Activated CD4-positive, alpha-beta T cell treated with anti-CD3 and anti-CD28 coated beads for 24 hours (primary cell): ENCODE results near the gene CAMK2D.

Experiments
- DNase-seq, 2 donors: peaks; one replicate each; pipeline ENCODE4 v3.0.0-alpha.2; 2020; ENCODE audit warnings: low read depth in 2 of 2

Gene CAMK2D

GRCh38 chr4:113637823-113638561 lies 123.5 kb downstream of the CAMK2D start:
- no peak for DNase-seq

- DNase-seq: no peak
Observed at GRCh38 chr4:113637363-113637762, 124.2 kb downstream of the CAMK2D start.

GRCh38 chr4:113636877-113637276 lies 124.7 kb downstream of the CAMK2D start:
- DNase-seq: no peak

GRCh38 chr4:113636438-113636818 lies 125.1 kb downstream of the CAMK2D start:
- no peak for DNase-seq

- DNase-seq: no peak
Observed at GRCh38 chr4:113635739-113636437, 125.7 kb downstream of the CAMK2D start.

GRCh38 chr4:113634081-113634969 lies 127.2 kb downstream of the CAMK2D start:
- DNase-seq: no peak

GRCh38 chr4:113633467-113633866 lies 128.1 kb downstream of the CAMK2D start:
- DNase-seq: no peak

- DNase-seq: no peak
Observed at GRCh38 chr4:113628711-113629110, 132.8 kb downstream of the CAMK2D start.

- no peak for DNase-seq
Observed at GRCh38 chr4:113627321-113627720, 134.2 kb downstream of the CAMK2D start.

GRCh38 chr4:113625902-113626301 lies 135.6 kb downstream of the CAMK2D start:
- DNase-seq: no peak

GRCh38 chr4:113623274-113623894 lies 138.2 kb downstream of the CAMK2D start:
- DNase-seq: no peak

GRCh38 chr4:113621633-113622032 lies 139.9 kb downstream of the CAMK2D start:
- no peak for DNase-seq

- no peak for DNase-seq
Observed at GRCh38 chr4:113620032-113620431, 141.5 kb downstream of the CAMK2D start.

- no peak for DNase-seq
Observed at GRCh38 chr4:113619526-113619925, 142.0 kb downstream of the CAMK2D start.

- DNase-seq: no peak
Observed at GRCh38 chr4:113618205-113618604, 143.3 kb downstream of the CAMK2D start.

GRCh38 chr4:113617195-113617594 lies 144.3 kb downstream of the CAMK2D start:
- no peak for DNase-seq

GRCh38 chr4:113616443-113616842 lies 145.1 kb downstream of the CAMK2D start:
- no peak for DNase-seq

GRCh38 chr4:113614414-113614813 lies 147.1 kb downstream of the CAMK2D start:
- no peak for DNase-seq

- DNase-seq: no peak
Observed at GRCh38 chr4:113613503-113613902, 148.0 kb downstream of the CAMK2D start.

- no peak for DNase-seq
Observed at GRCh38 chr4:113610537-113610936, 151.0 kb downstream of the CAMK2D start.

- DNase-seq: no peak
Observed at GRCh38 chr4:113607998-113608397, 153.5 kb downstream of the CAMK2D start.

- DNase-seq: no peak
Observed at GRCh38 chr4:113607147-113607720, 154.3 kb downstream of the CAMK2D start.
